ENCODE results near the gene TSFM.

Gene TSFM

GRCh38 chr12:57837864-57838562 is 55.4 kb downstream of the TSFM start:
- DNase-seq: no peak

- DNase-seq: no peak
These were observed 56.2 kb downstream of the TSFM start for GRCh38 chr12:57838594-57839302.

GRCh38 chr12:57839996-57840395 is 57.4 kb downstream of the TSFM start:
- peak; percentile 70 for DNase-seq

- DNase-seq: peak; percentile 68
These were observed 58.1 kb downstream of the TSFM start for GRCh38 chr12:57840726-57841125.

GRCh38 chr12:57841445-57841844 is 58.9 kb downstream of the TSFM start:
- DNase-seq: no peak

- no peak for DNase-seq
These were observed 60.0 kb downstream of the TSFM start for GRCh38 chr12:57842342-57843294.

- DNase-seq: no peak
These were observed 62.3 kb downstream of the TSFM start for GRCh38 chr12:57844709-57845477.

- DNase-seq: peak; percentile 10
These were observed 63.1 kb downstream of the TSFM start for GRCh38 chr12:57845478-57846284.

- DNase-seq: no peak
These were observed 63.6 kb downstream of the TSFM start for GRCh38 chr12:57846285-57846576.

GRCh38 chr12:57846577-57847319 is 64.2 kb downstream of the TSFM start, which contains the start of gene CTDSP2:
Gene CTDSP2, minus strand, starts transcription at chr12:57846729. Its CDS starts 294 bp downstream, at chr12:57846435.
- peak; percentile 87 for DNase-seq
